Adipose tissue (tissue), 3 donors: Measurements from ENCODE around the gene MAML3. TPM values are rescaled to one million over a fixed set of nuclear protein-coding genes. Genes with fewer than 3 reads are reported as not detected.

ENCODE experiments used
- H3K27ac ChIP-seq: one replicate; pipeline ENCODE4 v1.5.1; 2013; ENCODE audit warnings: low read depth, low read length
- WGBS, 3 donors: extraction: QIAGEN DNeasy Blood & Tissue Kit; methylation state at CpG; one replicate each; pipeline ENCODE4 v1.1.7; 2013; 5-methylcytosine and 5-hydroxymethylcytosine counted together
- polyA plus RNA-seq, 3 donors: library from polyadenylated mRNA; stranded (reverse); fragments of 200-250 nt; gene quantifications; one replicate each; pipeline ENCODE4 v1.2.3, GENCODE V29; 2013
- donor health status: healthy with polysubstance abuse.
- donor health status: Bipolar disorder and iron deficiency.
- donor health status: healthy.

Gene MAML3
- polyA plus RNA-seq, 3 donors: 2.8 to 3.2 (median 3.1) TPM

DNA sequence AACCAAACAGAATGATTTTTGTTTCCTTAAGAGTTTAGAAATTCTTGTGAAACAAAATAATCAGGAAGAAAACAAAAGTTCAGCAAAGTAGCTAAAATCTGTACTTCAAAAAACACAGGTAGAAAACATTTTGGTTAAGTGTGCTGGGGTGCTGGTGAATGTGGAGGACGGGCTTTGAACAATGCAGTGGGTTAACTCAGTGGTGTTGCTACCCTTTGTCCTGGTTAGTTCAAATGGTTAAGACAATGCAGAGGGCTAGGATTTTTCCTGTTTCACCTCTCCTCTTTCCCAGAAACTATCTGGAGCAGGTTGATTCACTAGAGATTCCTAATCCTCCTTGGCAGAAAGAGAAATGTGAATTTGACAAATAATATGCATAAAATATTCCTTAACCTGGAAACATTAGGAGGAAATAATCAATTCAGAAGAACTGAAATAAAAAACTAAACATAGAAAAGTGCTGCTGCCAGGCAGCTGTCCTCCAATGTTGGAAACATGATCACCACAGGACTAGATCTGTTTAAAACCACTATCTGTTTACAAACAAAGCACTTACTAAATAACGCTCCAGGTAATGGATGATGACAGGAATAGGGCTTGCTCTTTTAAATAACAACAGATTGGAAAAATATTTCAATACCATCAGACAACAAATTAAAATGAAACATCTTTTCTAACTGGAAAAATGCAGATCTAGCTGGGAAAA, 148.9 kb downstream of the MAML3 start:
- no peak overlapping the region for H3K27ac ChIP-seq
- 48 to 75% (median 65%) methylated on average over 2 of the region's 2 CpGs for WGBS, 3 donors

GRCh38 chr4:140004549-140004895, 149.5 kb downstream of the MAML3 start:
- H3K27ac ChIP-seq: no peak overlapping the region
- 15 to 34% (median 22%) methylated on average over 14 of the region's 14 CpGs for WGBS, 3 donors

GRCh38 chr4:140003876-140004548, 150.0 kb downstream of the MAML3 start:
- WGBS, 3 donors: 54 to 63% (median 56%) methylated on average over 6 of the region's 6 CpGs
- H3K27ac ChIP-seq: no peak overlapping the region

- H3K27ac ChIP-seq: no peak overlapping the region
- 44 to 81% (median 74%) methylated on average over 1 of the region's 1 CpG for WGBS, 3 donors
Measured at GRCh38 chr4:140000232-140000631, 153.8 kb downstream of the MAML3 start.

DNA sequence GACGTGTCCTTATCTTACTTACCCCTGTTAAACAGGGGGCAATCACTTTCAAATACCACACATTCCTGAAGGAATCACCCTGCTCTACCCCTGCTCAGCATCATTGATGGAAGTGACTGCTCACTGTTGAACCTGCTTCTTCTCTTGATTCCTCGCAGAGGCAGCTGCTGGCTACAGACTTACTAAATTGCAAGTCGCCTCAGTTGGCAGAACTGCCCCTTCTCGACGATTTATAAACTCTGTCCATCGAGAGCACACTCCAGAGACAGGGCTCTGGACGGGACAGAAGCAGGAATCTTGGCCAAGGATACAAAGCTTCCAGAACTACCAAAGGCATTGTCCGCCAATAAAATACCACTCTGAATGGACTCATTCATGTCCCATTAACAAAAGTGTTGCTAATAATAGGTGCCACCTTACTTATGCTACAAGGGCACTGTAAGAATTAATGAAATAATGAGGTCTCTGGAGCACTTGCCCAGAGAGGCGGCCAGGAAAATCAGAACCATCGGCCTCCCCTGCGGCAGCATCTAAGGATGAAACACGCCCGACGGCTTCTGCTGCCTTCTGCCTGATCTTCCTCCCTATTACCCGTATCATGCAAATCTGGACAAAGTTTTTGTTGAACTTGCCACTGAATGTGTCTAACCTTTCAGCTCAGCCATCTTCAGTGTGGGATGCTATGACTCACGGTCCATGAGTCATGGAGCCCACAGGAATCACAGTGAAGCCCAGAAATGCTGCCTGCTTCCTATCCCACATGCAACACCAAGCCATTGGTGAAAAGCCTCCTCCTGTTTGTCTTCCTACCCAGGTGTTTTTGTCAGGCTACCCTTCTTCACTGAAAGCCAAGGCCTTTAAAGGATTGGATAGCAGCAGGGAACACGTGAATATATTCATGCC, 164.9 kb downstream of the MAML3 start:
- no peak overlapping the region for H3K27ac ChIP-seq

DNA sequence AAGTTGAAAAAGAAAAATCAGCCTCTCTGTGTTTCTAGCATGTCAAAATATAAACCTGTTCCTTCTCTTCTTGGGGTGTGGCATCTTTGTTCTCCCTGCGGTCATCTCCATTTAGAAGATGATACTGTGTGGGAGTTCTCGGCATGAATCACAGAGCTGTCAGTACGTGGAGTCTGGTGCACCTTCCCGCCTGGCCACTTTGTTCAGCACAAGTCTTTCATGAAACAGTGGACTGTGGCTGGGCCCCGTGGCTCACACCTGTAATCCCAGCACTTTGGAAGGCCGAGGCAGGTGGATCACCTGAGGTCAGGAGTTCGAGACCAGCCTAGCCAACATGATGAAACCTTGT, 166.5 kb downstream of the MAML3 start:
- WGBS, 3 donors: 77 to 88% (median 82%) methylated on average over 7 of the region's 7 CpGs
- H3K27ac ChIP-seq: no peak overlapping the region

More for the DNA sequence above, 164.9 kb downstream of the MAML3 start:
- WGBS, 3 donors: 76 to 83% (median 77%) methylated on average over 17 of the region's 17 CpGs

- H3K27ac ChIP-seq: no peak overlapping the region
- WGBS, 3 donors: 54 to 59% (median 56%) methylated on average over 13 of the region's 13 CpGs
Measured at GRCh38 chr4:139986689-139987501, 167.1 kb downstream of the MAML3 start.

DNA sequence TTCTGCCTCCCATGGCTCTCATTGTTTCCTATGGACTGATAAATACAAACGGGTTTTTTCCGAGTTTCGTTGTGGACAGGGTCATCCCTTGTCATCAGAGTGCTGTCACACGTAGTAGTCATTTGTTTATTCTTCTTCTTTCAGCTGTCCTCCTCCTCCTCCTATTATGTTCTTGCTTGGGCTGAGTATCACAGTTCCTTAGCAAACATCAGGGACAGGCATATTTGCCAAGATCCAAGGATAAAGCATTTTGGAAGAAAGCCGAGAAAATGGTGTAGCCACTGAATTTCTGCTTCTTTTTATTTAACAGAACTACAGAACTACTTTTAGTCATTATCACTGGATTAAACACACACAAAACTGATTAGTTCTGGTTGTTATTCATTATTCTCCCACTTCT, 167.9 kb downstream of the MAML3 start:
- WGBS, 3 donors: 57 to 68% (median 63%) methylated on average over 5 of the region's 5 CpGs
- H3K27ac ChIP-seq: no peak overlapping the region

GRCh38 chr4:139985401-139985800, 168.6 kb downstream of the MAML3 start:
- H3K27ac ChIP-seq: no peak overlapping the region

DNA sequence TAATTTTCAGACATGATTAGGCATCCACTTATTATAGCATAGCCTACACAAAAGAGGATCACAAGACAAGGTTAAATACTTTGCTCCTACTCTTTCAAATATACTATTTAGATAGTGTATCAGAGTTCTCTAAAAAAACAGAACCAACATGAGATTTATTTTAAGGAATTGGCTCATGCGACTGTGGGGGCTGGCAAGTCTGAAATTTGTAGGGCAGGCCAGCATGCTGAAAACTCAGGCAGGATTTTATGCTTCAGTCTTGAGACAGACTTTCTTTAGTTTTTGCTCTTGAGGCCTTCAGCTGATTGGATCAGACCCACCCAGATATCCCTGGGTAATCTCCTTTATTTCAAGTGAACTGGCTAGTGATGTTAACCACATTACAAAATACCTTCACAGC, 169.5 kb downstream of the MAML3 start:
- 69 to 76% (median 72%) methylated on average over 1 of the region's 1 CpG for WGBS, 3 donors
- H3K27ac ChIP-seq: no peak overlapping the region

GRCh38 chr4:139978692-139979091, 175.3 kb downstream of the MAML3 start:
- 57 to 88% (median 60%) methylated on average over 2 of the region's 2 CpGs for WGBS, 3 donors
- H3K27ac ChIP-seq: no peak overlapping the region

DNA sequence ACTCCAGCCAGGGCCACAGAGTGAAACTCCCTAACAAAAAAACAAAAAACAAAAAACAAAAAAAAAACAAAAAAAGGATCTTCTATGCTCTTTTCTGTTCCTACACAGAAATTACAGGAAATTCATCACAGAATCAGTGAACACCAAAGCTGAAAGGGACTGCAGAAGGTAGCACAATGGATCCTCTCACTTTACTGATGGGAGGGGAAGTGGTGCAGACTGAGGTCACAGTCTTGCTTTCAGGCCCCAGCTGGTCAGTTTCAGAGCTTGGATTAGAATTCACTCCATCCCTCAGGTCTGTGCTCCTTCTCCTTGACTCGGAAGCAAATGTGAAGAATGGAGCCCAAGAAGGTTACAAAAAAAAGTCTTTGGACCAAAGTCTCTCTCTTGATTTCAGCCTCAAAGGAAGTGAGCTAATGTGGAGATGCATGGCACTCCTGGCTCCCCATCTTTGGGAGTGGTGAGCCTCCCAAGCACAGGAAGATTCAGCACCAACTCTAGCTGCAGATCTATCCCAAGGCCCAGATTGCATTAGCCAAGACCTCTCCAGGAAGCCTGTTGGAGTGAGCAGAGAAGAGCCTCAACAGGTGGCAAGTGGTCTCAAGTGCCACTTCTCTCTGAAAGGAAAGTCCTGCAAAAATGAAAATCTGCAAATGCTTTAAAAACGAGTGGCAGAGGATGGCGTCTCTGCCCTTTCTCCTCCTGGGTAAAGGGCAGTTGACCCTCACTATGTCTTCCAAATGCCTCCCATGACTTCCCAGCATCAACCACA, 176.0 kb downstream of the MAML3 start:
- H3K27ac ChIP-seq: no peak overlapping the region
- 82 to 93% (median 87%) methylated on average over 3 of the region's 3 CpGs for WGBS, 3 donors

GRCh38 chr4:139975830-139976272, 178.1 kb downstream of the MAML3 start:
- H3K27ac ChIP-seq: no peak overlapping the region
- WGBS, 3 donors: 0 to 5% (median 0%) methylated on average over 1 of the region's 1 CpG

DNA sequence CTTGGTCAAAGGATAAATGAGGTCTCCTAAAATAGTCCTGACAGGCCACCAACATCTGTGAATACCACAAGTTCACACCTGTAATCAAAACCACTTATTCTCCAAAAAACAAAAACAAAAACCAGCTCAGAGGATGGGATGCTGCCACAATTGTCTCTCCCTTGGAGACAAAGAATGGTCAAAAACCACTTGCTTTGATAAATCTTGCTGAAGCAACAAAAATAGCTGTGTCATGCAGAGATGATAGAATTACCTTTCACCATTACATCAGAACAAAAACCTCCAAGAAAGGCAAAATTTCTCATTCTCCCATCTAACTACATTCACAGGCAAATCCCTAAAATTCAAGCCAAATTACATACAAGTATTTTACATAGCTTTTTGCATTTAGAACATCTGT, 180.4 kb downstream of the MAML3 start:
- no peak overlapping the region for H3K27ac ChIP-seq

- H3K27ac ChIP-seq: no peak overlapping the region
- WGBS, 3 donors: 47 to 76% (median 59%) methylated on average over 3 of the region's 3 CpGs
Measured at GRCh38 chr4:139973015-139973414, 181.0 kb downstream of the MAML3 start.

- H3K27ac ChIP-seq: no peak overlapping the region
Measured at GRCh38 chr4:139972305-139972704, 181.7 kb downstream of the MAML3 start.

GRCh38 chr4:139971111-139971510, 182.9 kb downstream of the MAML3 start:
- 47 to 67% (median 52%) methylated on average over 1 of the region's 1 CpG for WGBS, 3 donors
- no peak overlapping the region for H3K27ac ChIP-seq
